C4-2B (cell line): ENCODE data around the gene CD300LD.
"Not testable (repeated sequence)": the region's sequence is repeated elsewhere in the genome, so short reads cannot be mapped to it uniquely, and the experiment has no call there.

Source experiments
- H3K27ac ChIP-seq: fragments of 450-650 bp; 2 replicates; pipeline ENCODE4 v1.5.1; 2017
- ZFX ChIP-seq: fragments of 450-650 bp; IDR thresholded peaks from 2 replicates; pipeline ENCODE4 v1.6.1; 2017
- TF ChIP-seq, protein P1 (sequence below): fragments of 450-650 bp; conservative IDR thresholded peaks from 2 replicates; pipeline ENCODE4 v1.5.1; 2017; ENCODE audit warnings: mild to moderate bottlenecking

The CD300LD gene

DNA sequence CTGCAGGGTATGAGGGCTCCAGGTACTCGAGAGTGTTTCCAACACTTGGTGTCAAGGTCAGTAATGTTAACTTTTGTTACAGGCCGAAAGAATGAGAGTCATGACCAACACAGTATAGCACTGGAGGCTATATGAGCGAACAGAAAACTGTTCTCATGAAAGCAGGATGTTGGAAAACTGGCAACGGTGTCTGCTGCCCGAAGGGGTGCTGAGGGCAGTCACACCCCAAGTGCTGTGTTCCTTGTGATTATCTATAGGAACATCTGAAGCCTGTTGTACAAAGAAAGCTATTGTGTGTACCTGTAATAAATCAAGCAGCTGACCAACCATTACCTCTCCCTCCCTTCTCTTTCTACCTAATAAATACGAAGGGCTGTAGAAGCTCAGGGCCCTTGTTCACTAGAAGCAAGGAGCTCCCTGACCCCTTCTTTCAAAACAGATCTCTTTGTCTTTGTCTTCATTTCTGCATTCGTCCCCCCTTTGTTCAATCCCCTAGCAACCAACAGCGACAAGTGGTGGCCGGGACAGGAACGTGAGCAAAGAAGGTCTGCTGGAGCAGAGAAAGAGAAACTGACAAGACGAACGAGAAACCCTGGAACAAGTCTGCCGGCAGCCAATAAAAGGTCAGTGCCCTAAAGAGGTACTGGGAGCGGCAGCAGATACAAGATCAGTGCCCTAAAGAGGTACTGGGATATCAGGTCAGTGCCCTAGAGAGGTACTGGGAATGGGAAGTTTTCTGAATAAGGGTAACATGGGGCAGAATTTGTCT, 7.6 kb downstream of the CD300LD start:
- H3K27ac ChIP-seq = no peak overlapping the region
- TF ChIP-seq, protein P1, sequence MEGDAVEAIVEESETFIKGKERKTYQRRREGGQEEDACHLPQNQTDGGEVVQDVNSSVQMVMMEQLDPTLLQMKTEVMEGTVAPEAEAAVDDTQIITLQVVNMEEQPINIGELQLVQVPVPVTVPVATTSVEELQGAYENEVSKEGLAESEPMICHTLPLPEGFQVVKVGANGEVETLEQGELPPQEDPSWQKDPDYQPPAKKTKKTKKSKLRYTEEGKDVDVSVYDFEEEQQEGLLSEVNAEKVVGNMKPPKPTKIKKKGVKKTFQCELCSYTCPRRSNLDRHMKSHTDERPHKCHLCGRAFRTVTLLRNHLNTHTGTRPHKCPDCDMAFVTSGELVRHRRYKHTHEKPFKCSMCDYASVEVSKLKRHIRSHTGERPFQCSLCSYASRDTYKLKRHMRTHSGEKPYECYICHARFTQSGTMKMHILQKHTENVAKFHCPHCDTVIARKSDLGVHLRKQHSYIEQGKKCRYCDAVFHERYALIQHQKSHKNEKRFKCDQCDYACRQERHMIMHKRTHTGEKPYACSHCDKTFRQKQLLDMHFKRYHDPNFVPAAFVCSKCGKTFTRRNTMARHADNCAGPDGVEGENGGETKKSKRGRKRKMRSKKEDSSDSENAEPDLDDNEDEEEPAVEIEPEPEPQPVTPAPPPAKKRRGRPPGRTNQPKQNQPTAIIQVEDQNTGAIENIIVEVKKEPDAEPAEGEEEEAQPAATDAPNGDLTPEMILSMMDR = no peak
- no peak for TF ChIP-seq ZFX

DNA sequence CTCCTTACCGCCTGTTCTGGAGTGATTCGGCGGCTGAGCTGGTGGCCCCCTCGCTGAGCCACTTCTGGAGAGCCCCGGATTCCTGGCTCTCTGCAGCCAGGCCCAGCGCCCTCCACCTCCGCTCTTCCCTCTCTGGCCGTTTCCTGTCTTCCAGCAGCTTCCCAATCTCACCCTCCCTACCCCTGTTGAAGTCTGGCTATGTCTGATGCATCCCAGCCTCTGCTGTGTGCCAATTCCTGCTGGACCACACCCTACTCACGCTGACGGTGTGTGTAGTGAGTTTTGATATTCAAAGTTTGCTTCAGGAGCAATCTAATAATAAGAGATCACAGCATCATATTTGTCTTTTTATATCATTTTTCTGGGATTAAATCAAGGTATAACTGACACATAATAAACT, 9.4 kb downstream of the CD300LD start:
- no peak for TF ChIP-seq ZFX
- TF ChIP-seq, protein P1 = no peak
- no peak overlapping the region for H3K27ac ChIP-seq

GRCh38 chr17:74579900-74580299, 12.2 kb downstream of the CD300LD start:
- TF ChIP-seq ZFX = no peak
- TF ChIP-seq, protein P1 = no peak
- no peak overlapping the region for H3K27ac ChIP-seq

- no peak overlapping the region for H3K27ac ChIP-seq
- TF ChIP-seq ZFX = no peak
- TF ChIP-seq, protein P1 = no peak
Measured at GRCh38 chr17:74578979-74579378, 13.1 kb downstream of the CD300LD start.

GRCh38 chr17:74574489-74575142, 17.5 kb downstream of the CD300LD start:
- H3K27ac ChIP-seq = no peak overlapping the region
- TF ChIP-seq, protein P1 = no peak
- TF ChIP-seq ZFX = no peak

DNA sequence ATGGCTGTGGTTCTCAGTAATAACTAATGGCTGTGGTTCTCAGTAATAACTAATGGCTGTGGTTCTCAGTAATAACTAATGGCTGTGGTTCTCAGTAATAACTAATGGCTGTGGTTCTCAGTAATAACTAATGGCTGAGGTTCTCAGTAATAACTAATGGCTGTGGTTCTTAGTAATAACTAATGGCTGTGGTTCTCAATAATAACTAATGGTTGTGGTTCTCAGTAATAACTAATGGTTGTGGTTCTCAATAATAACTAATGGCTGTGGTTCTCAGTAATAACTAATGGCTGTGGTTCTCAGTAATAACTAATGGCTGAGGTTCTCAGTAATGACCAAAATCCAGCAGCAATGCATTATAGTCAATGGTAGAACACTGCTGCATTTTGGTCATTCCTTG, 18.4 kb downstream of the CD300LD start:
- not testable (repeated sequence) for H3K27ac ChIP-seq

GRCh38 chr17:74573169-74573568, 18.9 kb downstream of the CD300LD start:
- no peak overlapping the region for H3K27ac ChIP-seq
- TF ChIP-seq, protein P1 = no peak
